Uterus (tissue), 4 donors: ENCODE results near the gene CAPN13. TPM values are rescaled to one million over a fixed set of nuclear protein-coding genes. Genes with fewer than 3 reads are reported as not detected.

Experiments
- DNase-seq, 2 donors: peaks; one replicate each; pipeline ENCODE4 v3.0.0-alpha.2; 2019 to 2020
- H3K27ac ChIP-seq, 2 donors: fragments of 200-600 bp; sonication (generic); 1 replicate in 1 of 2; 2 replicates in 1 of 2; pipeline ENCODE4 v1.5.1; 2016 to 2018
- H3K27me3 ChIP-seq, 2 donors: fragments of 200-600 bp; sonication (generic); one replicate each; pipeline ENCODE4 v1.5.1; 2018 to 2019; ENCODE audit warnings: control low read depth in 1 of 2
- H3K36me3 ChIP-seq, 2 donors: fragments of 200-600 bp; sonication (generic); one replicate each; pipeline ENCODE4 v1.5.1; 2019; ENCODE audit warnings: control low read depth in 1 of 2
- H3K4me1 ChIP-seq, 2 donors: fragments of 200-600 bp; sonication (generic); one replicate each; pipeline ENCODE4 v1.5.1; 2018 to 2019; ENCODE audit warnings: control low read depth in 1 of 2
- H3K4me3 ChIP-seq, 2 donors: fragments of 200-600 bp; sonication (generic); 1 replicate in 1 of 2; 2 replicates in 1 of 2; pipeline ENCODE4 v1.5.1; 2018 to 2019; ENCODE audit warnings: mild to moderate bottlenecking in 1 of 2
- H3K9me3 ChIP-seq, 2 donors: fragments of 200-600 bp; sonication (generic); one replicate each; pipeline ENCODE4 v1.5.1; 2019; ENCODE audit warnings: control low read depth in 1 of 2
- CTCF ChIP-seq, 4 experiments: fragments of 200-600 bp in 2 of 4; fragments of 450-650 bp in 2 of 4; sonication (generic) in 2 of 4; IDR thresholded peaks; one replicate each; pipeline ENCODE4 v1.5.1; 2016 to 2019; ENCODE audit warnings: antibody characterized with exemption in 4 of 4, mild to moderate bottlenecking in 2 of 4, moderate library complexity in 1 of 4
- POLR2A ChIP-seq, 2 donors: fragments of 450-650 bp; IDR thresholded peaks; one replicate each; pipeline ENCODE4 v1.6.1; 2016; ENCODE audit warnings: antibody characterized with exemption in 2 of 2, mild to moderate bottlenecking in 1 of 2, moderate library complexity in 1 of 2
- intact Hi-C: fragments of 100-400 bp; cut with DNase I; formaldehyde crosslinking; loops from one replicate; pipeline ENCODE4 v1.15.1; 2023; ENCODE audit warnings: low total_unique reads
- total RNA-seq, 4 donors: library from RNA; depleted of rRNA in 3 of 4; stranded (reverse); fragments of >200 nt in 3 of 4; gene quantifications; one replicate each; pipeline versions ENCODE4 v1.1.0 to v1.2.4, GENCODE V29; 2014 to 2023
- donor health status: DM: yes; HTN: yes; CAD: no.

CAPN13 gene
- total RNA-seq, 4 donors from 2014 or later, result 0.76 TPM; not detected in 3

- intact Hi-C loops, result no loop called here
- H3K36me3 ChIP-seq, result no peaks in the 10 kb centered on the region
- no peaks in the 10 kb centered on the region for H3K9me3 ChIP-seq
- no peak for DNase-seq
- H3K4me1 ChIP-seq, result no peaks in the 10 kb centered on the region
- TF ChIP-seq CTCF (IDR thresholded peaks at IDR 0.05) (no peak), POLR2A (IDR thresholded peaks at IDR 0.05) (no peak)
- H3K4me3 ChIP-seq, result no peak overlapping the region
- H3K27ac ChIP-seq, result no peak overlapping the region
- no peaks in the 10 kb centered on the region for H3K27me3 ChIP-seq
Measured at GRCh38 chr2:30808695-30809094, 1.4 kb upstream of the CAPN13 start.

- DNase-seq, result no peak
- no peaks in the 10 kb centered on the region for H3K4me1 ChIP-seq
- no peaks in the 10 kb centered on the region for H3K27me3 ChIP-seq
- no peak overlapping the region for H3K27ac ChIP-seq
- no peaks in the 10 kb centered on the region for H3K9me3 ChIP-seq
- intact Hi-C loops, result no loop called here
- H3K4me3 ChIP-seq, result no peak overlapping the region
- TF ChIP-seq CTCF (IDR thresholded peaks at IDR 0.05), result no peak
- TF ChIP-seq POLR2A (IDR thresholded peaks at IDR 0.05), result no peak
- no peaks in the 10 kb centered on the region for H3K36me3 ChIP-seq
Measured at GRCh38 chr2:30803281-30803680, 4.0 kb downstream of the CAPN13 start.

GRCh38 chr2:30802611-30803010 is 4.6 kb downstream of the CAPN13 start:
- Histone ChIP-seq H3K27me3 (no peaks in the 10 kb centered on the region), H3K4me1 (no peaks in the 10 kb centered on the region), H3K36me3 (no peaks in the 10 kb centered on the region), H3K4me3 (no peak overlapping the region), H3K9me3 (no peaks in the 10 kb centered on the region), H3K27ac (no peak overlapping the region)
- intact Hi-C loops, result no loop called here
- TF ChIP-seq POLR2A (IDR thresholded peaks at IDR 0.05) (no peak), CTCF (IDR thresholded peaks at IDR 0.05) (no peak)
- no peak for DNase-seq

- Histone ChIP-seq H3K27me3 (no peaks in the 10 kb centered on the region), H3K4me1 (no peaks in the 10 kb centered on the region), H3K4me3 (no peak overlapping the region), H3K36me3 (no peaks in the 10 kb centered on the region), H3K9me3 (no peaks in the 10 kb centered on the region), H3K27ac (no peak overlapping the region)
- DNase-seq, result no peak
- no peak for TF ChIP-seq CTCF (IDR thresholded peaks at IDR 0.05)
- no peak for TF ChIP-seq POLR2A (IDR thresholded peaks at IDR 0.05)
- intact Hi-C loops, result no loop called here
Measured at GRCh38 chr2:30801821-30802455, 5.3 kb downstream of the CAPN13 start.

GRCh38 chr2:30800159-30800558 is 7.1 kb downstream of the CAPN13 start:
- Histone ChIP-seq H3K4me1 (no peaks in the 10 kb centered on the region), H3K27me3 (no peaks in the 10 kb centered on the region), H3K27ac (no peak overlapping the region), H3K36me3 (no peaks in the 10 kb centered on the region), H3K4me3 (no peak overlapping the region), H3K9me3 (no peaks in the 10 kb centered on the region)
- intact Hi-C loops, result no loop called here
- TF ChIP-seq CTCF (IDR thresholded peaks at IDR 0.05) (no peak), POLR2A (IDR thresholded peaks at IDR 0.05) (no peak)
- no peak for DNase-seq
